GM18517 (cell line): ENCODE measurements around the gene CCND3.

Source experiments
- ATAC-seq: cut with Tn5 transposase; IDR thresholded peaks from one replicate; pipeline ENCODE4 v1.9.1; 2021; ENCODE audit warnings: mild to moderate bottlenecking, moderate library complexity; ENCODE audit not compliant: unreplicated experiment

Gene CCND3

GRCh38 chr6:41941280-41942066, at the start of gene CCND3:
Gene CCND3 (minus strand): TSS chr6:41941808. CDS start chr6:41941649, 159 bp downstream.
- peak; percentile 73 for ATAC-seq

GRCh38 chr6:41986339-41986738, 44.7 kb upstream of the CCND3 start:
- ATAC-seq, result no peak

GRCh38 chr6:41984623-41985022, 43.0 kb upstream of the CCND3 start:
- ATAC-seq, result no peak

- no peak for ATAC-seq
These were observed 35.3 kb upstream of the CCND3 start for GRCh38 chr6:41976794-41977484.

DNA sequence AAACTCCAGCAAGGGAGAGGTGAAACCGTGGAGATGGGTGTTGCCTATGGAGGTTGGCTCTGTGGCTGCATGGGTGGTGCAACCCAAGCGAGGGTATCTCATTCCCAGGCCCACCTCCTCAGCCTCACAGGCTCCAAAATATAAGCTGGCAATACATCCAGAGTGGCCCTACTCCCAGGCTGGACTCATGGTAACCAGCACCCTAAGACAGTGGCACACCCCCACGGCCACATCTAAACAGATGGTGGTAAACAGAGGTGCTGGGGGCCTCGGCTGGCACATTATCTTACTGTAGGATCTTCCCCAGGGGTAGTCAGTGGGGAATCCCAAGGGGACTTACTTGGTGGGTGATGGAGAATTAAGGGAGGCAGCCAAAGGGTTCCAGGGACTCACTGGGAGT, 33.7 kb upstream of the CCND3 start:
- no peak for ATAC-seq

GRCh38 chr6:41974281-41974825, 32.7 kb upstream of the CCND3 start:
- no peak for ATAC-seq

DNA sequence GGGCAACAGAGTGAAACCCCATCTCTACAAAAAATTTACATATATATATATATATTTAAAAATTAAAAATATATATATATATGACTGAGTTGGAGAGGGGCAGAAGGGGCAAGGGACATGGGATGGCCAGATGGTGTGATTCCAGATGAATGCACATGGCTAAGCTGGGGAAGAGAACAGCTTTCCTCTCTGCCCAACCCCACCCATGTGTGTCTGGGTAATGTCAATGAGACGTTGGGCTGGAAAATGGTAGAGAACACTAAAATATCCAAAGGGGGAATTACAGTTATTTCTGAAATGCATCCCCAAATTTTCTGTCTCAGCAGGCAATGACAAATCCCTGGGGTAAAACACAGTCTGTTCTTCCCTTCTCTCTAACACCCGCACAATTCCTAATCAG, 31.2 kb upstream of the CCND3 start:
- ATAC-seq, result no peak

DNA sequence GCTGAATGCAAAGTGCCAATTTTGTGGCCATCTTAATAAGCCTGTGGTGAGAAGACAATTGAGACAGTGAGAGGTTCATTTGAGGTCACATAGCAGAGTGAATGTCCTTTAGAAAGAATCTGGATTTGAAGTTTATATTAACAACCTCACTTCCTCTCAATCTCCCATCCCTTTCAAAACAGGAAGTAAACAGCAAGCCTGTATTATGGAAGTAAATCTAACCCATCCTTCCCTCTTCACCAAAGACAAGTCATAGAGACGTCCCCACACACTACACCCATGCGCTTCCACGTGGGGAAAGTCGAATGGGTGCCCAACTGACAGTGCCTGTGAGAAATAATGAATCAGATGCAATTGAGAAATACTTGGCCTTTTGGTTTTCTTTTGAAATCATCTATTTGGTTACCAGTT, 28.8 kb upstream of the CCND3 start:
- no peak for ATAC-seq

GRCh38 chr6:41967312-41968287, 26.0 kb upstream of the CCND3 start:
- no peak for ATAC-seq

GRCh38 chr6:41966961-41967311, 25.3 kb upstream of the CCND3 start:
- no peak for ATAC-seq

GRCh38 chr6:41966214-41966920, 24.8 kb upstream of the CCND3 start:
- ATAC-seq, result no peak

DNA sequence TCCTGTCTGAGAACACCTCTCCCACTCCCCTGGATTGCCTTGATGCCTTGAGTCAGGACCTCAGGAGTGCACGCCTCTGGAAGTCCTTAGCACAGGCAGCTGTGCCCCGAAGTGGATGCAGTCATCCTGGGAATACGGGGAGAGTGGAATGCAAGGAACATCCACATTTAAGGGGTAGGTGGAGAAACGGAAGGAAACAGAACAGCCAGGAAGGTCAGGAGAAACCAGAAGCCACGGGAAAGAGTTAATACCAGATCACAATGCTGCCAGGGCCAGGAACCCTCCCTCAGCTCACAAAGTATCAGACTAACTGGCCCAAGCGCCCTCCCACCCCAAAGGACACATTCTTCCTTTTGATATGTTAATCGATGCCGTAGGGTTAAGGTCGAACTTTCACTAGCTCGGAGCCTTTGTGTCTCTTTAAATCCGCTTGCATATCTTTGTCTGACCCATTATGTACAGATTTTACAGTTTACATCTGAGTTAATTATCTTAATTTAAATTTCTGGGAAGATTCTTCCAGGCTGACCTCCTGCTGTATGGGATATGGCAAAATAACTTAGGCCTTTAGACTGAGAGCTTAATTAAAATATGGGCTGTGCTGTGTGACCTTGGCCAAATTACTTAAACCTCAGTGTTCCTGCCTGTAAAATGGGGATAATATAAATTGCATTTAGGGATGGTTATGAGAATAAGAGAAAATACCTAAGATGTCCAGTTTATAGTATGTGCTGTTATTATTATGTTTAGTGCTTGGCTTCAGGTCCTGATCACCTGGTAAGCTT, 24.0 kb upstream of the CCND3 start:
- ATAC-seq, result no peak

DNA sequence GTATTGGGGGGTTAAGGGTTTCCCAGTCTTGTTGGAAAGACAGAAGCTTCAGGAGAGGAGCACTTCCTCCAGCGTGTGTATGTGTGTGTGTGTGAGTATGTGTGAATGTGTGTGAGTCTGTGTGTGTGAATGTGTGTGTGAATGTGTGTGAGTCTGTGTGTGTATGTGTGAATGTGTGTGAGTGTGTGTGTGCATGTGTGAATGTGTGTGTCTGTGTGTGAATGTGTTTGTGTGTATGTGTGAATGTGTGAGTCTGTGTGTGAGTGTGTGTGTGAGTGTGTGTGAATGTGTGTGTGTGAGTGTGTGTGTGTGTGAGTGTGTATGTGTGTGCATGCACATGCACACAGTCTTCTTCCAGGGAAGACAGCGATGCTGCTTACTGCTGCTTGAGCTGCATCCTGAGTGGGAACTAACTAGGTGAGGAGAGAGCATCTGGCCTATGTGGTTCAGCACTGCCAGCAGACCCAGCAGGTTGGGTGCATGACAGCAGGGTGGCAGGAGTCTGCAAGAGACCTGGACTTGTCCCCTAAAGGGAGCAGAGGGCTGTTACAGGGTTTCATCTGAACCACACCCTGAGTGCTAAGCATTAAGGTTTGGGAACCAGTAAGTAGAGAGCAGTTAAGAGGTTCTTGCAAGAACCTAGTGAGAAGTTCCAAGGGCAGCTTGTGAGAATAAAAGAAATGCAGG, 22.7 kb upstream of the CCND3 start:
- ATAC-seq, result no peak

- no peak for ATAC-seq
These were observed 21.8 kb upstream of the CCND3 start for GRCh38 chr6:41963371-41963770.

- no peak for ATAC-seq
These were observed 18.4 kb upstream of the CCND3 start for GRCh38 chr6:41960028-41960427.

GRCh38 chr6:41958022-41958856, 16.6 kb upstream of the CCND3 start:
- no peak for ATAC-seq

GRCh38 chr6:41957117-41957516, 15.5 kb upstream of the CCND3 start:
- no peak for ATAC-seq

DNA sequence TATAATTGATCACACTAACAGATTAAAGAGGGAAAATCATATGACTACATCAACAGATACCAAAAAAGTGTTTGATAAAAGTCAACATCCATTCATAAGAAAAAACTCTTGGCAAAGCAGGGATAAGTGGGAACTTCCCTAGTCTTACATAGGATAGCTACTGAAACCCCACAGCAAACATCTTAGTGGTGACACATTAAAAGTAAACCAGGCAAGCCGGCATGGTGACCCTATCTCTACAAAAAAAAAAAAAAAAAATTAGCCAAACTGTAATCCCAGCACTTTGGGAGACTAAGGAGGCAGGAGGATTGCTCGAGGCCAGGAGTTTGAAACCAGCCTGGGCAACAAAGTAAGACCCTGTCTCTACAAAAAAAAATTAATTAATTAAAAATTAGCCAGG, 13.8 kb upstream of the CCND3 start:
- no peak for ATAC-seq
